Measurements from ENCODE around the gene GP9. TPM values are rescaled to one million over a fixed set of nuclear protein-coding genes. Genes with fewer than 3 reads are reported as not detected.

GP9 gene
- total and polyA plus RNA-seq, 7 donors = 0.26 TPM; not detected in 6

GRCh38 chr3:129101370-129102138 lies 41.0 kb downstream of the GP9 start:
- Histone ChIP-seq H3K9me3 (no peaks in the 10 kb centered on the region), H3K27ac (no peak overlapping the region), H3K4me3 (no peak overlapping the region), H3K4me1 (peaks cover 0 to 7% (median 0%) of the 10 kb centered on the region in 4 donors), H3K27me3 (no peaks in the 10 kb centered on the region), H3K36me3 (no peaks in the 10 kb centered on the region)
- no peak for DNase-seq
- TF ChIP-seq POLR2A (IDR thresholded peaks at IDR 0.05) = no peak
- no peak for TF ChIP-seq POLR2AphosphoS5 (IDR thresholded peaks at IDR 0.05)
- TF ChIP-seq EP300 (IDR thresholded peaks at IDR 0.05) = no peak
- TF ChIP-seq CTCF (IDR thresholded peaks at IDR 0.05) = no peak
- WGBS, 2 donors = 89 to 90% methylated on average over 12 of the region's 12 CpGs
- intact Hi-C loops (cut with DNase I) = no loop called here

- intact Hi-C loops (cut with DNase I) = no loop called here
- Histone ChIP-seq H3K4me1 (peaks cover 0 to 10% (median 0%) of the 10 kb centered on the region in 4 donors), H3K36me3 (no peaks in the 10 kb centered on the region), H3K27me3 (no peaks in the 10 kb centered on the region), H3K9me3 (no peaks in the 10 kb centered on the region), H3K27ac (no peak overlapping the region), H3K4me3 (no peak overlapping the region)
- DNase-seq = no peak
- no peak for TF ChIP-seq CTCF (IDR thresholded peaks at IDR 0.05)
- no peak for TF ChIP-seq EP300 (IDR thresholded peaks at IDR 0.05)
- no peak for TF ChIP-seq POLR2A (IDR thresholded peaks at IDR 0.05)
- 87 to 89% methylated on average over 7 of the region's 7 CpGs for WGBS, 2 donors
Observed at GRCh38 chr3:129103296-129103695, 42.7 kb downstream of the GP9 start.

GRCh38 chr3:129104051-129104450 lies 43.5 kb downstream of the GP9 start:
- Histone ChIP-seq H3K36me3 (no peaks in the 10 kb centered on the region), H3K9me3 (no peaks in the 10 kb centered on the region), H3K27ac (no peak overlapping the region), H3K4me1 (peaks cover 0 to 10% (median 0%) of the 10 kb centered on the region in 4 donors), H3K4me3 (no peak overlapping the region), H3K27me3 (no peaks in the 10 kb centered on the region)
- no peak for TF ChIP-seq EP300 (IDR thresholded peaks at IDR 0.05)
- no peak for TF ChIP-seq POLR2AphosphoS5 (IDR thresholded peaks at IDR 0.05)
- no peak for TF ChIP-seq POLR2A (IDR thresholded peaks at IDR 0.05)
- no peak for TF ChIP-seq CTCF (IDR thresholded peaks at IDR 0.05)
- WGBS, 2 donors = 94 to 96% methylated on average over 6 of the region's 6 CpGs
- intact Hi-C loops (cut with DNase I) = no loop called here
- DNase-seq = no peak

GRCh38 chr3:129104498-129105079 lies 44.0 kb downstream of the GP9 start:
- H3K9me3 ChIP-seq = no peaks in the 10 kb centered on the region
- no peak overlapping the region for H3K27ac ChIP-seq
- TF ChIP-seq CTCF (IDR thresholded peaks at IDR 0.05) = no peak
- WGBS, 2 donors = 94 to 95% methylated on average over 6 of the region's 6 CpGs
- H3K4me1 ChIP-seq = peaks cover 0 to 10% (median 0%) of the 10 kb centered on the region in 4 donors
- no peaks in the 10 kb centered on the region for H3K27me3 ChIP-seq
- DNase-seq = no peak
- no peak overlapping the region for H3K4me3 ChIP-seq
- H3K36me3 ChIP-seq = peaks cover 0 to 3% (median 0%) of the 10 kb centered on the region in 4 donors
- intact Hi-C loops (cut with DNase I) = no loop called here

All from sigmoid colon (tissue), 7 donors.